Embryonic facial prominence (tissue), 1 donor: ENCODE data around the gene NOP53.

Experiments
- DNase-seq: peaks from one replicate; pipeline ENCODE4 v3.0.0-alpha.2; 2016; ENCODE audit errors: extremely low spot score

Gene NOP53

DNA sequence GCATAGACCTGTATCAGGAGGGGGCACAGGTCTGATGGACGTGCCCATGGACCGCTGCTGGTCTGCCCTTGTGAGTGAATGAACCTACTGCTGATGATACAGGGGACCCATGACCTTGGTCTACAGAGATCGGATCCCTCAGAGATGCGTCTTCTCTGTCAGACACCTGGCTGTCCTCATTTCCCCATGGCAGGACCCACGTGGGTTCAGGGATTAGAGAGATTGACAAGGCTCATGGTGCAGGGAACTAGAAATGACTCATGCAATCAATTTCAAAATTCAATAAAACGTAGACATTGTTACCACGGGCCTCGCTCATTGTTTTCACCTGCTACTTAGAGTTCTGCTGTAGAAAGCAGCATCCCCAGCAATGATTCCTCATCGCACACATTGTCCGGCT is 60.0 kb downstream of the NOP53 start:
- DNase-seq = no peak

- DNase-seq = no peak
These were observed 61.1 kb downstream of the NOP53 start for GRCh38 chr19:47806435-47806834.
